PFSK-1 (cell line): ENCODE data around the gene LIPK.

Source experiments
- FOXP2 ChIP-seq: optimal IDR thresholded peaks from 2 replicates; pipeline ENCODE3; 2011; ENCODE audit warnings: borderline replicate concordance, control low read depth, inconsistent platforms; ENCODE audit not compliant: insufficient read depth; ENCODE audit errors: extremely low read length, extremely low read depth
- POLR2AphosphoS5 ChIP-seq: IDR thresholded peaks from 2 replicates; pipeline ENCODE4 v1.6.1; 2012; ENCODE audit warnings: low read depth, mild to moderate bottlenecking, control low read depth, low read length, moderate library complexity
- REST ChIP-seq, 2 experiments: IDR thresholded peaks; 2 replicates each; pipeline versions ENCODE4 v1.6.1 to v1.8.0; 2011 to 2012; ENCODE audit warnings: low read depth in 2 of 2, low read length in 2 of 2, control low read depth in 1 of 2, inconsistent platforms in 1 of 2, mild to moderate bottlenecking in 1 of 2, moderate library complexity in 1 of 2; ENCODE audit not compliant: insufficient read depth in 1 of 2
- SIN3A ChIP-seq: IDR thresholded peaks from 2 replicates; pipeline ENCODE4 v1.6.1; 2012; ENCODE audit warnings: mild to moderate bottlenecking, low read length, moderate library complexity, borderline replicate concordance; ENCODE audit not compliant: insufficient read depth
- TAF1 ChIP-seq: IDR thresholded peaks from 2 replicates; pipeline ENCODE4 v1.6.1; 2012; ENCODE audit warnings: low read length, control low read depth, borderline replicate concordance; ENCODE audit not compliant: insufficient read depth

Gene LIPK

GRCh38 chr10:88687853-88688467 lies 18.1 kb upstream of the LIPK start:
- TF ChIP-seq POLR2AphosphoS5 (no peak), FOXP2 (no peak), REST (IDR thresholded peaks at IDR 0.05; ENCODE audit: insufficient read depth in 1 of 2, low read depth in 2 of 2, low read length in 2 of 2) (no peak), SIN3A (no peak), TAF1 (no peak)

GRCh38 chr10:88689366-88689765 lies 16.7 kb upstream of the LIPK start:
- TF ChIP-seq TAF1: no peak
- no peak for TF ChIP-seq FOXP2
- no peak for TF ChIP-seq POLR2AphosphoS5
- TF ChIP-seq SIN3A: no peak
- no peak for TF ChIP-seq REST (IDR thresholded peaks at IDR 0.05; ENCODE audit: insufficient read depth in 1 of 2, low read depth in 2 of 2, low read length in 2 of 2)

GRCh38 chr10:88693392-88694020 lies 12.5 kb upstream of the LIPK start:
- TF ChIP-seq FOXP2 (no peak), REST (IDR thresholded peaks at IDR 0.05; ENCODE audit: insufficient read depth in 1 of 2, low read depth in 2 of 2, low read length in 2 of 2) (no peak), POLR2AphosphoS5 (no peak), SIN3A (no peak), TAF1 (no peak)

GRCh38 chr10:88702848-88703597 lies 3.0 kb upstream of the LIPK start:
- TF ChIP-seq TAF1: no peak
- no peak for TF ChIP-seq POLR2AphosphoS5
- no peak for TF ChIP-seq REST (IDR thresholded peaks at IDR 0.05; ENCODE audit: insufficient read depth in 1 of 2, low read depth in 2 of 2, low read length in 2 of 2)
- TF ChIP-seq FOXP2: no peak
- no peak for TF ChIP-seq SIN3A
